Skeletal muscle tissue (tissue), 4 donors: ENCODE results near the gene TCF7L2. TPM values are rescaled to one million over a fixed set of nuclear protein-coding genes. Genes with fewer than 3 reads are reported as not detected.

Source experiments
- H3K27ac ChIP-seq: one replicate; pipeline ENCODE4 v1.7.0; 2013; ENCODE audit warnings: mild to moderate bottlenecking, low read depth, low read length, inconsistent platforms
- H3K27me3 ChIP-seq, 3 donors: one replicate each; pipeline ENCODE4 v1.7.0; 2013; ENCODE audit warnings: low read length in 3 of 3; ENCODE audit not compliant: control insufficient read depth in 3 of 3, insufficient read depth in 3 of 3
- H3K36me3 ChIP-seq, 3 donors: one replicate each; pipeline ENCODE4 v1.7.0; 2013; ENCODE audit warnings: low read length in 3 of 3; ENCODE audit not compliant: control insufficient read depth in 3 of 3, insufficient read depth in 3 of 3
- H3K4me1 ChIP-seq, 3 donors: one replicate each; pipeline ENCODE4 v1.7.0; 2013; ENCODE audit warnings: low read length in 3 of 3, mild to moderate bottlenecking in 3 of 3; ENCODE audit not compliant: control insufficient read depth in 3 of 3, insufficient read depth in 3 of 3
- H3K4me3 ChIP-seq, 3 donors: one replicate each; pipeline ENCODE4 v1.7.0; 2013; ENCODE audit warnings: low read length in 3 of 3
- H3K9ac ChIP-seq, 3 donors: one replicate each; pipeline ENCODE4 v1.7.0; 2013; ENCODE audit warnings: low read length in 3 of 3, mild to moderate bottlenecking in 3 of 3, moderate library complexity in 2 of 3, low read depth in 1 of 3
- H3K9me3 ChIP-seq, 3 donors: one replicate each; pipeline ENCODE4 v1.7.0; 2013; ENCODE audit warnings: low read length in 3 of 3; ENCODE audit not compliant: control insufficient read depth in 3 of 3
- total RNA-seq: library from RNA; depleted of rRNA; stranded (reverse); fragments of >200 nt; gene quantifications from one replicate; pipeline ENCODE4 v1.2.3, GENCODE V29; 2014
- donor health status: Osteomylitis.

The TCF7L2 gene
- total RNA-seq, 1 donor from 2014 or later, result 33.9 TPM

DNA sequence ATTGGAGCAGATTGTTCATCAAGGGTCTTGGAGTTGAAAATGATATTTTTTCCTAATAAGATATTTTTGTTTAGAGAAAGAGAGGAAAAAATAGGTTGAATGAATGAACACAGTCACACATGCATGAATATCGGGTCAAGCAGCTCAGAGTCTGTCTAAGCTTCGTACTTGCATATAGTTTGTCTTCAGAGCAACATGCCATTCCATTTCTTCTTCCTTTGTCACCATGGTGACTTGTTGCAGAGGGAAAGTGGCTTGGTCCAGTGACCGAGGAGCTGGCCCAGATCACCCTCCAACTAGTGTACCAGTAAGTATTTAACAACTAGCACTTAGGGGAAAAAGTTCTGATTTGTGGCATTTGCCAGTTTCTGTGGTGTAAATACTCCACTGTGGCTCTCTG, 232.1 kb downstream of the TCF7L2 start:
- no peak overlapping the region for H3K27ac ChIP-seq

DNA sequence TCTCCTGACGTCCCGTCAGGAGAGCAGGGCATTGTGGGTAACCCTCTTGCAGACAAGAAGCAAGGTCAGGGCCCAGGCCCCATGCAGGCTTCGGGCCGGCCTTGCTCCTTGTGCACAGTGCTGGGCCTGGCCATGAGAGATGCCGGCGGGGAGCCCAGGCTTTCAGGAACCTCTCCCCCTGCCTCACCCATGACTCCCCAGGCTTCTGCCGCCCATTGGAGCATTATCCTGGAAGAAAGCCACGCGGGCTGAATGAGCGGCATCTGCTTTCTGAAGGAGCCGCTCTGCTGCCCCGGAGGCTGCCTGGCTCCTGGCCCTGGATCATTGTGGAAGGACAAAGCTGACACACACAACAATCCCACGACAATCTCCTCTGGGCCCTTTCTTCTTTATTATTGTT, 233.5 kb downstream of the TCF7L2 start:
- Histone ChIP-seq H3K36me3 (no peaks in the 10 kb centered on the region), H3K4me1 (peaks cover 0 to 3% (median 0%) of the 10 kb centered on the region in 3 donors), H3K9me3 (no peaks in the 10 kb centered on the region), H3K9ac (no peak overlapping the region), H3K27ac (no peak overlapping the region), H3K4me3 (no peak overlapping the region), H3K27me3 (no peaks in the 10 kb centered on the region)

More for the DNA sequence above, 232.1 kb downstream of the TCF7L2 start:
- no peaks in the 10 kb centered on the region for H3K27me3 ChIP-seq
- no peaks in the 10 kb centered on the region for H3K9me3 ChIP-seq
- peaks cover 0 to 3% (median 0%) of the 10 kb centered on the region in 3 donors for H3K4me1 ChIP-seq
- no peak overlapping the region for H3K9ac ChIP-seq
- no peaks in the 10 kb centered on the region for H3K36me3 ChIP-seq
- no peak overlapping the region for H3K4me3 ChIP-seq

DNA sequence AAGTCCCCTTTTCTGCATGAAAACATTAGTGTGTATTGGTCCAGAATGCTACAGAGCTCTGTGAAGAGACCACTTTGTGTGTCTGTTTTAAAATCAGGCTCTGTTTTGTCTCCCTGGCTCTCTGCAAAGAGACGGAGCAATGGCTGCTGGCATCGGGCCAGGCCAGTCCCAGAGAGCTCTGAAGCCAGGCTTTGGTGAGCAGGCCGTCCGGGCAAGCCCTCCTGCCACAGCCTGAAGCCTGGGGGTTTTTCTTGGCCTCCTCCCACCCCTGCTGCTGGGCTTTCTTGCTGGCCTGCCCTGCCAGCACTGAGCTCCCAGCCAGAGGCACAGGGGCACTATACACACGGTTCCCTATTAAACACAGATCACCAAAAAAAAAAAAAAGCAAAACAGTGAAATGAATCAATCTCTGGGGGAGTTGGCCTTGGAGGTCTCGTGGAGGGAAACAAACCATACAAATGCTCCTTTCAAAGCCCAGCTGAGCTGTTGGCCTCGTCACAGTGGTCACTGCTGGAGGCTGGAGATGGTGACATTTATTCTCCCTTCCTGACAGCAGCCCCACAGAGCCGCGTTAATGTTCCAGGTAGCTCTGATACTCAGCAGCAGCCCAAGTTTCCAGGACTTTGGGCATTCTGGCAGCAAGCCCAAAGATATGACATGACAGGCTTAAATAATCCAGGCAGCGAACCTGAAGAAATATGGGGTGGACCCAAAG, 237.2 kb downstream of the TCF7L2 start:
- no peak overlapping the region for H3K4me3 ChIP-seq
- peaks cover 0 to 3% (median 0%) of the 10 kb centered on the region in 3 donors for H3K4me1 ChIP-seq
- no peak overlapping the region for H3K9ac ChIP-seq
- H3K27me3 ChIP-seq, result no peaks in the 10 kb centered on the region
- no peaks in the 10 kb centered on the region for H3K9me3 ChIP-seq
- no peaks in the 10 kb centered on the region for H3K36me3 ChIP-seq
- H3K27ac ChIP-seq, result no peak overlapping the region

DNA sequence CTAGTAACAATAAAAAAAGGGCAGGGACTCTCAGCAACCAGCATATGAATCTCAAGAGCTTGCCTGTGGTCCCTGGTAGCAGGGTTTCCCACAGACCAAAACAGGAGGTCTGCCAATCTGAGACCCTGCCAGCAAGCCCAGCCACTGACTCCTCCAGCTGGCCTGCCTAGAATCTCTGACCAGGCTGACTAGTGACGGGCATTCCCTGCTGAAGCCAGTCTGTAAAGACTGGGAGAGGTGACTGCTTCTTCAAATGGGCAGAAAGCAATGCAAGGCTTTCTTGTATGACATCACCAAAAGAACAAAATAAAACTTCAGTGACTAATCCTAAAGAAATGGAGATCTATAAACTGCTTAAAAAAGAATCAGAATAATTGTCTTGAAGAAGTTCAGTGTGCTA, 249.4 kb downstream of the TCF7L2 start:
- no peak overlapping the region for H3K4me3 ChIP-seq
- no peak overlapping the region for H3K27ac ChIP-seq
- H3K9me3 ChIP-seq, result no peaks in the 10 kb centered on the region
- H3K27me3 ChIP-seq, result no peaks in the 10 kb centered on the region
- no peaks in the 10 kb centered on the region for H3K36me3 ChIP-seq
- H3K4me1 ChIP-seq, result no peaks in the 10 kb centered on the region
- H3K9ac ChIP-seq, result no peak overlapping the region

DNA sequence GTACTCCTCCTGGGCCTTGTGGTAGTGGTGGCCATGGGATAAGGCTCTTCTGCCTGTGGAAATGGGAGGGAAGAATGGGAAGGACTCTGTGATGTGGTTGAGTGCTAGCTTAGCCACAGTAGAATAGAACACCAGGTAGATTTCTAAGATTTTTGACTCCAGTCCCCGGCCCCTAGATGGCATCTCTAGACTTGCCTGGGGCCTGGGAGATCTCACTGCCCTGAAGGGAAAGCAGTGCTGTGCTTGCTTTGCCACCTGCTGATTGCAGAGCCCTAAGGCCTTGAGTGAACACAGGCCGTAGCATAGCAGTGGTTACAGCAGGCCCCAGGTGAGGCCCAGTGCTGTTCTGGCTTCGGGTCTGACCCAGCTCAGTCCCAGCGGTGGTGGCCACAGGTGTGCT, 252.0 kb downstream of the TCF7L2 start:
- no peak overlapping the region for H3K9ac ChIP-seq
- no peaks in the 10 kb centered on the region for H3K36me3 ChIP-seq
- no peaks in the 10 kb centered on the region for H3K27me3 ChIP-seq
- no peaks in the 10 kb centered on the region for H3K4me1 ChIP-seq
- no peak overlapping the region for H3K27ac ChIP-seq
- no peak overlapping the region for H3K4me3 ChIP-seq
- peaks cover 0 to 5% (median 4%) of the 10 kb centered on the region in 3 donors for H3K9me3 ChIP-seq

DNA sequence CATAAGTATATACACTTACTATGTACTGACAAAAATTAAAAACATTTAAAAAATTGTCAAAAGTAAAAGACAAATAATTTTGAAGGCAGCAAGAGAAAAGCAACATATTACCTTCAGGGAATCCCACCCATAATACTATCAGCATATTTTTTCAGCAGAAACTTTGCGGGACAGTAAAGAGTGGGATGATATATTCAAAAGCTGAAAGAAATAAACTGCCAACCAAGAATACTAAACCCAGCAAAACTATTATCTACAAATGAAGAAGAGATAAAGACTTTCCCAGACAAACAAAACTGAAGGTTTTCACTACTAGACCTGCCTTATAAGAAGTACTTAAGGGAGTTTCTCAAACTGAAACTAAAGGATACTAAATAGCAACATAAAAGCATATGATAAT, 257.9 kb downstream of the TCF7L2 start:
- Histone ChIP-seq H3K9ac (no peak overlapping the region), H3K9me3 (peaks cover 0 to 12% (median 5%) of the 10 kb centered on the region in 3 donors), H3K27me3 (no peaks in the 10 kb centered on the region), H3K36me3 (no peaks in the 10 kb centered on the region), H3K27ac (no peak overlapping the region), H3K4me3 (no peak overlapping the region), H3K4me1 (no peaks in the 10 kb centered on the region)

DNA sequence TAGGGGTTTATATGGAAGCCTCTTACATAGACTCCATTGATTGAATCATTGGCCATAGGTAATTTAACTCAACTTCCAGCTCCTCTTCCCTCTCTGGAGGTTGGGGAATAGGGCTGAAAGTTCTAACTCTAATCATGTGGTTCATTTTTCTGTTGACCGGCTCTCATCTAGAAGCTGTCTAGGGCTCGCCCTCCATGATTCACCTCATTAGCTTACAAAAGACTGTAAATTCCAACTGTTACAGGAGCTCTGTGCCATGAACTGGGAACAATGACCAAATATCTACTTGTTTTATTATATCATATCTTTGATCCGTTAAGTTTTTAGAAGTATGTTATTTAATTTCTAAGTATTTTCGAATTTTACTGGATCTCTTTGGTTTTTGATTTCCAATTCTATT, 263.0 kb downstream of the TCF7L2 start:
- Histone ChIP-seq H3K27me3 (no peaks in the 10 kb centered on the region), H3K4me3 (no peak overlapping the region), H3K27ac (no peak overlapping the region), H3K9ac (no peak overlapping the region), H3K9me3 (peaks cover 0 to 8% (median 0%) of the 10 kb centered on the region in 3 donors), H3K4me1 (no peaks in the 10 kb centered on the region), H3K36me3 (no peaks in the 10 kb centered on the region)

DNA sequence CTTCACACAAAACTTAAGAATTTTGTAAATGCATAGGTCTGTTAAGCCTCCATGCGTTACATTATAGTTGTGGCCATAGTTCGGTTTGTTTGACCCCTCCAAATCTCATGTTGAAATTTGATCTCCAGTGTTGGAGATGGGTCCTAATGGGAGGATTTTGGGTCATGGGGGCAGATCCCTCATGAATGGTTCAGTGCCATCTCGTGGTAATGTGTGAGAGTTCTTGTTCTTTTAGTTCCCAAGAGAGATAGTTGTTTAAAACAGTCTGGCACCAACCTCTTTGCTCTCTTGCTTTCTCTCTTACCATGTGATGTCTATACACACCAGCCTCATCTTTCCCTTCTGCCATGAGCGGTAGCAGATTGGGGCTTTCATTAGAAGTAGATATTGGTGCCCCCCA, 264.3 kb downstream of the TCF7L2 start:
- no peak overlapping the region for H3K27ac ChIP-seq
- no peaks in the 10 kb centered on the region for H3K4me1 ChIP-seq
- H3K36me3 ChIP-seq, result no peaks in the 10 kb centered on the region
- peaks cover 0 to 3% (median 0%) of the 10 kb centered on the region in 3 donors for H3K9me3 ChIP-seq
- no peak overlapping the region for H3K4me3 ChIP-seq
- no peaks in the 10 kb centered on the region for H3K27me3 ChIP-seq
- no peak overlapping the region for H3K9ac ChIP-seq

DNA sequence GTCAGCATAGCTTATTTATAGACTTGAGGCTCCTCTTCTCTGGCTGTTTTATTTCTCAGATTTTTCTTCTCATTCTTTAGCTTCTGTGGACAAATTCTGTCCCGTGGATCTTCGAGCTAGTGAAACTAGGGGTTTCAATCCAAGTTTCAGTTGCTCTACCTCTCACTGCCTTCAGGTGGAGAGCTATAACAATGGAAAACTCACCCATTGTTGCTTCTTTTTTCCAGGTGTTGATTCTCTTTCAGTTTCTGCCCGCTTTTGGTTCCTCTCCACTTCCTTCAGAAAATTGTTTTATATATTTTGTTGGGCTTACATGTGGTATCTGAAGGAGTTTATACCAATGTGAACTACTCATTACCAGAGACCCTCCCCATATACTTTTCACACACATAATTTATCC, 266.1 kb downstream of the TCF7L2 start:
- H3K27ac ChIP-seq, result no peak overlapping the region
- H3K4me1 ChIP-seq, result no peaks in the 10 kb centered on the region
- no peaks in the 10 kb centered on the region for H3K27me3 ChIP-seq
- no peaks in the 10 kb centered on the region for H3K36me3 ChIP-seq
- H3K4me3 ChIP-seq, result no peak overlapping the region
- H3K9ac ChIP-seq, result no peak overlapping the region
- peaks cover 0 to 3% (median 0%) of the 10 kb centered on the region in 3 donors for H3K9me3 ChIP-seq
